PC-3 (cell line): Measurements from ENCODE around the gene GCM1. TPM values are rescaled to one million over a fixed set of nuclear protein-coding genes. Genes with fewer than 3 reads are reported as not detected.

ENCODE experiments used
- ATAC-seq: fragments of 200-7000 bp; cut with Tn5 transposase; 2 replicates; pipeline ENCODE4 v1.9.1; 2020; ENCODE audit warnings: mild to moderate bottlenecking, moderate library complexity
- BruUV-seq: library from RNA; stranded (reverse); fragments of 400-500 nt; replicated peaks from 2 replicates; lab custom pipeline; 2021; lab: Mats Ljungman, UMichigan
- CTCF ChIA-PET: fragments of 300-600 bp; sonication (Branson Sonifier 250); formaldehyde crosslinking; loops from one replicate; lab custom pipeline; 2022; ENCODE audit warnings: antibody characterized with exemption; lab: Charles Lee
- POLR2A ChIA-PET: fragments of 300-600 bp; sonication (Branson Sonifier 250); formaldehyde crosslinking; loops from one replicate; lab custom pipeline; 2022; ENCODE audit warnings: antibody characterized with exemption; ENCODE audit not compliant: unreplicated experiment; lab: Charles Lee
- DNase-seq: peaks from one replicate; pipeline ENCODE4 v3.0.0-alpha.2; 2015
- H2AFZ ChIP-seq: fragments of 300-600 bp; sonication (generic); 2 replicates; pipeline ENCODE4 v1.6.0; 2016; ENCODE audit warnings: antibody characterized with exemption, low read length
- H3F3A ChIP-seq: fragments of 300-600 bp; sonication (generic); one replicate; pipeline ENCODE4 v1.6.0; 2017; ENCODE audit warnings: antibody characterized with exemption, low read length, control low read depth, mild to moderate bottlenecking; ENCODE audit not compliant: unreplicated experiment
- H3K27ac ChIP-seq: fragments of 300-600 bp; sonication (generic); 2 replicates; pipeline ENCODE4 v1.5.1; 2016; ENCODE audit warnings: mild to moderate bottlenecking, low read length
- H3K27me3 ChIP-seq: fragments of 300-600 bp; sonication (generic); 2 replicates; pipeline ENCODE4 v1.6.1; 2016; ENCODE audit warnings: low read length, mixed read lengths
- H3K36me3 ChIP-seq: fragments of 300-600 bp; sonication (generic); 2 replicates; pipeline ENCODE4 v1.6.1; 2016; ENCODE audit warnings: low read depth, mixed run types, low read length, mixed read lengths
- H3K4me1 ChIP-seq: fragments of 300-600 bp; sonication (generic); 2 replicates; pipeline ENCODE4 v1.5.1; 2016; ENCODE audit warnings: low read length; ENCODE audit not compliant: insufficient read depth
- H3K4me2 ChIP-seq: fragments of 300-600 bp; sonication (generic); 2 replicates; pipeline ENCODE4 v1.6.0; 2016; ENCODE audit warnings: low read length
- H3K4me3 ChIP-seq: fragments of 300-600 bp; sonication (generic); 2 replicates; pipeline ENCODE4 v1.5.1; 2016; ENCODE audit warnings: mild to moderate bottlenecking, low read length, mixed read lengths
- H3K79me2 ChIP-seq: fragments of 300-600 bp; sonication (generic); 2 replicates; pipeline ENCODE4 v1.6.1; 2017; ENCODE audit warnings: low read length, mixed read lengths
- H3K9ac ChIP-seq: fragments of 300-600 bp; sonication (generic); 2 replicates; pipeline ENCODE4 v1.6.0; 2016; ENCODE audit warnings: mild to moderate bottlenecking, low read length
- H3K9me2 ChIP-seq: fragments of 300-600 bp; sonication (generic); replicated peaks from 2 replicates; pipeline ENCODE4 v1.6.1; 2016; ENCODE audit warnings: mixed run types, low read length, mixed read lengths
- H3K9me3 ChIP-seq: fragments of 300-600 bp; sonication (generic); 2 replicates; pipeline ENCODE4 v1.6.1; 2016; ENCODE audit warnings: low read length, mixed read lengths
- H4K20me1 ChIP-seq: fragments of 300-600 bp; sonication (generic); 2 replicates; pipeline ENCODE4 v1.6.1; 2016; ENCODE audit warnings: low read length, mixed read lengths
- CTCF ChIP-seq: fragments of 300-600 bp; sonication (generic); conservative IDR thresholded peaks from 2 replicates; pipeline ENCODE4 v1.5.1; 2017; ENCODE audit warnings: antibody characterized with exemption, low read depth, mild to moderate bottlenecking, low read length
- EZH2 ChIP-seq: fragments of 300-600 bp; sonication (generic); IDR thresholded peaks from one replicate; pipeline ENCODE4 v1.6.1; 2017; ENCODE audit warnings: antibody characterized with exemption, mild to moderate bottlenecking, low read length; ENCODE audit not compliant: unreplicated experiment
- EZH2phosphoT487 ChIP-seq: fragments of 300-600 bp; sonication (generic); IDR thresholded peaks from 2 replicates; pipeline ENCODE4 v1.6.1; 2018; ENCODE audit warnings: mild to moderate bottlenecking, antibody characterized with exemption, low read length, borderline replicate concordance
- intact Hi-C: fragments of 100-400 bp; cut with micrococcal nuclease; formaldehyde crosslinking; loops from 2 replicates; pipeline ENCODE4 v1.9.0; 2023
- total RNA-seq: library from RNA; depleted of rRNA; stranded (reverse); fragments of >200 nt; gene quantifications from 2 replicates; pipeline ENCODE4 v1.2.3, GENCODE V29; 2014

GCM1 gene
- total RNA-seq, 1 experiment from 2014 or later: not detected

GRCh38 chr6:53095270-53095669, 53.4 kb downstream of the GCM1 start:
- intact Hi-C loops: no loop called here
- no peaks in the 10 kb centered on the region for H3K79me2 ChIP-seq
- peaks cover under 1% of the 10 kb centered on the region; the same call in 1 of the 2 replicates for H3K4me1 ChIP-seq
- peaks cover 72% of the 10 kb centered on the region for H3K36me3 ChIP-seq
- no peak overlapping the region for H2AFZ ChIP-seq
- DNase-seq: no peak
- no peak overlapping the region for H3K4me3 ChIP-seq
- TF ChIP-seq CTCF (no peak), EZH2phosphoT487 (no peak), EZH2 (no peak)
- ATAC-seq: no peak
- no TSS peak for BruUV-seq
- no peaks in the 10 kb centered on the region for H3F3A ChIP-seq
- ChIA-PET CTCF (interaction anchor here (0.5 kb wide), 1 partner anchor 76 kb away, joined by 4 read pairs; no protein-coding TSS in a partner anchor), POLR2A (no interaction called here)
- H3K9me3 ChIP-seq: no peaks in the 10 kb centered on the region
- H3K9ac ChIP-seq: no peak overlapping the region
- no peaks in the 10 kb centered on the region for H4K20me1 ChIP-seq
- no peaks in the 10 kb centered on the region for H3K9me2 ChIP-seq
- H3K27ac ChIP-seq: no peak overlapping the region
- H3K27me3 ChIP-seq: no peaks in the 10 kb centered on the region
- H3K4me2 ChIP-seq: no peak overlapping the region

- POLR2A ChIA-PET: no interaction called here
- intact Hi-C loops: no loop called here
Observed at GRCh38 chr6:53090576-53090975, 58.1 kb downstream of the GCM1 start.

More at GRCh38 chr6:53090576-53090975, 58.1 kb downstream of the GCM1 start:
- no peak overlapping the region for H2AFZ ChIP-seq
- H3F3A ChIP-seq: no peaks in the 10 kb centered on the region
- H3K4me2 ChIP-seq: no peak overlapping the region
- H3K9me2 ChIP-seq: no peaks in the 10 kb centered on the region
- H3K9ac ChIP-seq: no peak overlapping the region
- CTCF ChIA-PET: no interaction called here
- peaks cover 58% of the 10 kb centered on the region for H3K36me3 ChIP-seq
- ATAC-seq: peak; percentile 33; the same call in 1 of the 2 replicates
- H3K27ac ChIP-seq: no peak overlapping the region
- TF ChIP-seq EZH2phosphoT487: no peak
- TF ChIP-seq EZH2: no peak
- no peak for TF ChIP-seq CTCF
- H3K4me3 ChIP-seq: no peak overlapping the region
- no peaks in the 10 kb centered on the region for H3K27me3 ChIP-seq
- H3K9me3 ChIP-seq: no peaks in the 10 kb centered on the region
- no peaks in the 10 kb centered on the region for H4K20me1 ChIP-seq
- peaks cover 7% of the 10 kb centered on the region; the same call in 1 of the 2 replicates for H3K4me1 ChIP-seq
- no peaks in the 10 kb centered on the region for H3K79me2 ChIP-seq
- BruUV-seq: no TSS peak
- peak; percentile 46 for DNase-seq
